Psoas muscle (tissue), 8 donors: Measurements from ENCODE around the gene RUVBL2. TPM values are rescaled to one million over a fixed set of nuclear protein-coding genes. Genes with fewer than 3 reads are reported as not detected.

ENCODE experiments used
- ATAC-seq, 4 donors: fragments of 200-7000 bp; cut with Tn5 transposase; one replicate each; pipeline ENCODE4 v1.9.1; 2020; ENCODE audit warnings: moderate library complexity in 3 of 4, mild to moderate bottlenecking in 2 of 4
- DNase-seq, 2 donors: peaks; one replicate each; pipeline ENCODE4 v3.0.0-alpha.2; 2020
- H3K27ac ChIP-seq: fragments of 200-600 bp; one replicate; pipeline ENCODE4 v1.8.0; 2022
- H3K27me3 ChIP-seq, 3 donors: fragments of 200-600 bp in 1 of 3; one replicate each; pipeline versions ENCODE4 v1.6.1 to v1.8.0; 2013 to 2022; ENCODE audit warnings: low read length in 2 of 3, mild to moderate bottlenecking in 2 of 3, moderate library complexity in 1 of 3; ENCODE audit not compliant: insufficient read depth in 3 of 3
- H3K36me3 ChIP-seq, 2 donors: fragments of 200-600 bp in 1 of 2; one replicate each; pipeline versions ENCODE4 v1.6.1 to v1.8.0; 2013 to 2022; ENCODE audit warnings: low read depth in 1 of 2, mild to moderate bottlenecking in 1 of 2, moderate library complexity in 1 of 2; ENCODE audit not compliant: insufficient read depth in 1 of 2
- H3K4me1 ChIP-seq: fragments of 200-600 bp; one replicate; pipeline ENCODE4 v1.8.0; 2022
- H3K4me3 ChIP-seq: fragments of 200-600 bp; one replicate; pipeline ENCODE4 v1.8.0; 2022; ENCODE audit warnings: mild to moderate bottlenecking
- H3K9me3 ChIP-seq: fragments of 200-600 bp; one replicate; pipeline ENCODE4 v1.8.0; 2022
- WGBS, 3 donors: extraction: QIAGEN DNeasy Blood & Tissue Kit; methylation state at CpG; one replicate each; pipeline versions ENCODE4 v1.1.6 to v1.1.7; 2013; 5-methylcytosine and 5-hydroxymethylcytosine counted together
- intact Hi-C, 2 donors: fragments of 100-400 bp; cut with DNase I; formaldehyde crosslinking; loops; one replicate each; pipeline versions ENCODE4 v1.11.0 to v1.14.2; 2022
- polyA plus RNA-seq, 3 donors: library from polyadenylated mRNA; stranded (reverse); fragments of 200-250 nt; gene quantifications; one replicate each; pipeline ENCODE4 v1.2.3, GENCODE V29; 2013
- total RNA-seq, 4 donors: library from RNA; stranded (reverse); fragmentation: NEBNext Ultra II Directional in 2 of 4; extraction: Animal tissue kit (Norgen Biotek cat#: 25700) in 2 of 4; gene quantifications; one replicate each; pipeline versions ENCODE4 v1.2.1 to v1.2.4, GENCODE V29; 2021 to 2023
- TF ChIP-seq, protein P1 (sequence below): fragments of 200-600 bp; IDR thresholded peaks from one replicate; pipeline ENCODE4 v1.8.0; 2022; ENCODE audit warnings: antibody characterized with exemption
- donor health status: healthy with polysubstance abuse.
- donor health status: DM: no; HTN: no; CAD: no; lungs with moderate emphysema.
- donor health status: Bipolar disorder and iron deficiency.
- donor health status: healthy.
- donor health status: DM: yes; HTN: yes; CAD: no.
- donor health status: DM: no; HTN: no; CAD: no.
- donor health status: DM: no; HTN: no; CAD: no.
- donor health status: DM: yes; HTN: yes; CAD: no.

RUVBL2 gene
- total and polyA plus RNA-seq, 7 donors, result 61.1 to 87.4 (median 76.5) TPM

DNA sequence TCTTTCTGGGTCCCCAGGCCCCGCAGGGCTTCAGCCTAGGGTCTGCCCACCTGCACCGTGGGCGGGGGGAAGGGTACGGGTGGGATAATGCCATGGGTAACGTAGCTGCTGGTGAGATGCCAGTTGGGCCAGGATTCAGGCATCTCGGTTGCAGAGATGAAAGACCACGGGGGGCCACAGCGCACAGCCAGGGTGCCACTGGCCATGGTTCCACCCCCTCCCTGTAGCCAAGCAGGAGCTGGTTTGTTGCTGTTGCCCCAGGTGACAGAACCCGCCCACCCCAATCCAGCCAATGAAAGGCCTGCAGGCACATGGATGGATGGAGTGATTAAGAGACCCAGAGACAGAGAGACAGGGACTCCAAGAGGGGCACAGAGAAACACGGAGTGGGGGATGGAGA, 64.9 kb downstream of the RUVBL2 start:
- Histone ChIP-seq H3K27ac (no peak overlapping the region), H3K4me3 (peak overlapping the region; percentile 82), H3K36me3 (no peaks in the 10 kb centered on the region), H3K9me3 (no peaks in the 10 kb centered on the region), H3K27me3 (no peaks in the 10 kb centered on the region), H3K4me1 (peaks cover 5% of the 10 kb centered on the region)
- ATAC-seq, result peak; percentile 54 to 82 (median 70)
- 32 to 46% (median 39%) methylated on average over 10 of the region's 10 CpGs for WGBS, 3 donors
- TF ChIP-seq, protein P1, sequence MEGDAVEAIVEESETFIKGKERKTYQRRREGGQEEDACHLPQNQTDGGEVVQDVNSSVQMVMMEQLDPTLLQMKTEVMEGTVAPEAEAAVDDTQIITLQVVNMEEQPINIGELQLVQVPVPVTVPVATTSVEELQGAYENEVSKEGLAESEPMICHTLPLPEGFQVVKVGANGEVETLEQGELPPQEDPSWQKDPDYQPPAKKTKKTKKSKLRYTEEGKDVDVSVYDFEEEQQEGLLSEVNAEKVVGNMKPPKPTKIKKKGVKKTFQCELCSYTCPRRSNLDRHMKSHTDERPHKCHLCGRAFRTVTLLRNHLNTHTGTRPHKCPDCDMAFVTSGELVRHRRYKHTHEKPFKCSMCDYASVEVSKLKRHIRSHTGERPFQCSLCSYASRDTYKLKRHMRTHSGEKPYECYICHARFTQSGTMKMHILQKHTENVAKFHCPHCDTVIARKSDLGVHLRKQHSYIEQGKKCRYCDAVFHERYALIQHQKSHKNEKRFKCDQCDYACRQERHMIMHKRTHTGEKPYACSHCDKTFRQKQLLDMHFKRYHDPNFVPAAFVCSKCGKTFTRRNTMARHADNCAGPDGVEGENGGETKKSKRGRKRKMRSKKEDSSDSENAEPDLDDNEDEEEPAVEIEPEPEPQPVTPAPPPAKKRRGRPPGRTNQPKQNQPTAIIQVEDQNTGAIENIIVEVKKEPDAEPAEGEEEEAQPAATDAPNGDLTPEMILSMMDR, result no peak
- intact Hi-C loops, result loop anchor here in 1 of 2 donors (5.0 kb wide), 1 partner anchor 46 kb away; no protein-coding TSS in a partner anchor
- peak; percentile 54 to 84 for DNase-seq

DNA sequence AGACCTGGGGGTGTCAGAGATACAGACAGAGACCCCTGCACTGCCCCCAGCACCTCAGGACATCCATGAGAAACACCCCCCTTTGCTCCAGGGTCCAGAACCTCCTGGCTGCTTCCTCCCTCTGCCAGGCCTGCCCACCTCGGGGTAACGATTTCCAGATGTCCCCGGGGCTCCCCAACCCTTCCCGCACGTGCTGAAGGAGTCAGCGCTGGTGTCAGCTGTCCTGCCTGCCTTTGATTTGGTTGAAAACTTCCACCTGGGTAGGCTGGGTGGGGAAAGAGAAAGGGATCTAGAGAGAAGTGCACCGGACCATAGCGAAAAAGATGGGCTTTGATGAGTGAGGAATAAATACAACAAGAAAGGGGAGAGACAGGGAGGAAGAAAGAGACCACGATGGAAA, 65.4 kb downstream of the RUVBL2 start:
- no peak overlapping the region for H3K27ac ChIP-seq
- DNase-seq (no peak), ATAC-seq (no peak)
- TF ChIP-seq, protein P1, result no peak
- no peaks in the 10 kb centered on the region for H3K27me3 ChIP-seq
- intact Hi-C loops, result loop anchor here in 1 of 2 donors (5.0 kb wide), 1 partner anchor 47 kb away; no protein-coding TSS in a partner anchor
- H3K9me3 ChIP-seq, result no peaks in the 10 kb centered on the region
- H3K4me3 ChIP-seq, result no peak overlapping the region
- peaks cover 5% of the 10 kb centered on the region for H3K4me1 ChIP-seq
- WGBS, 3 donors, result 28 to 38% (median 34%) methylated on average over 9 of the region's 9 CpGs
- no peaks in the 10 kb centered on the region for H3K36me3 ChIP-seq

DNA sequence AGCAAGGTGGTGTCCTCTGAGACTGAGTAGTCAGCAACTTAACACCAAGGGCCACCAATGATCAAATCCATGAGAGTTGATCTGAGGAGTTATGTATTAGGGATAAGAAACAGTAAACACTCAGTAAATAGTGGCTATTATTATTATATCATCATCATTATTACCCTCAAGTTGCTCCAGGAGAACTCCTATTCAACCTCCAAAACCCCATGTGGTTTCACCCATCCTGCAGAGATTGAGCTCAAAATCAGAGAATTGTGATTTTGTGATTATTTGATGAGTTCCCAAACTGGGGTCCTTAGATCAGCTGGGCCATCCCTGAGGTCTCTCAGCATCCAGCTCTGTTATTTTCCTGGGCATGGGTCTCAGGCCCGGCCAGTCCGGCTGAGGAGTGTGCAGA, 67.3 kb downstream of the RUVBL2 start:
- H3K4me3 ChIP-seq, result no peak overlapping the region
- H3K36me3 ChIP-seq, result no peaks in the 10 kb centered on the region
- no peaks in the 10 kb centered on the region for H3K9me3 ChIP-seq
- no peak overlapping the region for H3K27ac ChIP-seq
- DNase-seq (no peak), ATAC-seq (no peak)
- no peaks in the 10 kb centered on the region for H3K27me3 ChIP-seq
- peaks cover 11% of the 10 kb centered on the region for H3K4me1 ChIP-seq
- TF ChIP-seq, protein P1, result no peak
- 96 to 100% (median 100%) methylated on average over 2 of the region's 2 CpGs for WGBS, 3 donors
- intact Hi-C loops, result no loop called here

DNA sequence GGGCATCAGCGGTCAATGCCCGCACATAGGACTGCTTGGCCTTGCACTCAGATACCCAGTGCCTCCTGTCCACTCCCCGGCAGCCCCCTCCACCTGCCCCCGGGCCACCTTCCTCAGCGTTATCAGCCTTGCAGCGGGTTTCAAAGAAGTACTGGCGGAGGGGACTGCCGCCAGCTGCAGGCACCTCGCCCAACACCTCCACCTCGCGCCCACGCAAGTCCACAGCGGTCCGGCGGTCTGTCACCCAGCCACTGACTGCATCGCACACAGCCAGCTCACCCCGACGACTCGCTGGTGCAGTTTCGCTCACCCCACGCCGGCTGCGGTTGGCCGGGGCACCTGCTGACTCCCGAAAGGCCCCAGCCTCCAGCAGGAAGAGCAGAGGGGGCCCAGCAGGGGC, 67.8 kb downstream of the RUVBL2 start:
- TF ChIP-seq, protein P1, result no peak
- DNase-seq (no peak), ATAC-seq (no peak)
- WGBS, 3 donors, result 79 to 84% (median 83%) methylated on average over 25 of the region's 25 CpGs
- Histone ChIP-seq H3K36me3 (no peaks in the 10 kb centered on the region), H3K4me1 (peaks cover 11% of the 10 kb centered on the region), H3K4me3 (no peak overlapping the region), H3K9me3 (no peaks in the 10 kb centered on the region), H3K27me3 (no peaks in the 10 kb centered on the region), H3K27ac (no peak overlapping the region)
- intact Hi-C loops, result no loop called here

DNA sequence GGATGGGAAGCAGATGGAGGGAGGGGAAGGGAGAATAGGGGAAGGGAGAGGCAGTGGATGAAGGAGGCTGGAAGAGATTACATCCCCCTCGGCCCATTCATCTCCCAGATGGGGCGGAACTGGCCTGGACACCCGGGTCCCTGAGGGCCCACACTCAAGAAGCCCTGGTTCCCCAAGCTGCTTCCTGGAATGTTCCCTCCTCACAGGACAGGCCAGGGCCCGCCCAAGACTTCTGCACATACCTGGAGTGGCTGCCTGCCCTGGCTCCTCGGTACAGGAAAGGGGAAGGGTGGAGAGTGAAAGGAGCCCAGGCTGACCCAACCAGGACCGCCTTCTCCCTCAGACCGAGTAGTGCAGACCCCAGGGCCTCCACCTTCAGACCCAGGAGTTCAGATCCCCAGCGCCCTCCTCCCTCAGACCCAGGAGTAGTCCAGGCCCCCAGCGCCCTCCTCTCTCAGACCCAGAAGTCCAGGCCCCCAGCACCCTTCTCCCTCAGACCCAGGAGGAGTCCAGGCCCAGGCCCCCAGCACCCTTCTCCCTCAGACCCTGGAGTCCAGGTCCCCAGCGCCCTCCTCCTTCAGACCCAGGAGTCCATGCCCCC, 70.4 kb downstream of the RUVBL2 start:
- H3K4me1 ChIP-seq, result peaks cover 17% of the 10 kb centered on the region
- H3K36me3 ChIP-seq, result no peaks in the 10 kb centered on the region
- no peaks in the 10 kb centered on the region for H3K9me3 ChIP-seq
- TF ChIP-seq, protein P1, result no peak
- H3K27ac ChIP-seq, result no peak overlapping the region
- DNase-seq (no peak), ATAC-seq (no peak)
- 51 to 57% (median 54%) methylated on average over 8 to 10 of the region's 10 CpGs for WGBS, 3 donors
- intact Hi-C loops, result no loop called here
- H3K4me3 ChIP-seq, result no peak overlapping the region
- no peaks in the 10 kb centered on the region for H3K27me3 ChIP-seq
